Activated T-helper 9 cell treated with anti-CD3 and anti-CD28 coated beads, Interleukin-2, amount 50 U/mL, for 16 hours (primary cell): ENCODE results near the gene FEZF1.

ENCODE experiments used
- DNase-seq: peaks from one replicate; pipeline ENCODE4 v3.0.0-alpha.2; 2020; ENCODE audit warnings: low read depth

Gene FEZF1

GRCh38 chr7:122304319-122304975 lies at the start of gene FEZF1:
Gene FEZF1, minus strand, starts transcription at chr7:122304750. Its CDS starts 313 bp downstream, at chr7:122304437.
- no peak for DNase-seq

GRCh38 chr7:122352454-122352853 lies 47.9 kb upstream of the FEZF1 start:
- no peak for DNase-seq

- no peak for DNase-seq
Measured at GRCh38 chr7:122350701-122351100, 46.2 kb upstream of the FEZF1 start.

- no peak for DNase-seq
Measured at GRCh38 chr7:122344303-122344620, 39.7 kb upstream of the FEZF1 start.

GRCh38 chr7:122343601-122344302 lies 39.2 kb upstream of the FEZF1 start:
- DNase-seq = no peak

GRCh38 chr7:122340427-122340826 lies 35.9 kb upstream of the FEZF1 start:
- DNase-seq = no peak

GRCh38 chr7:122339145-122339904 lies 34.8 kb upstream of the FEZF1 start:
- no peak for DNase-seq

- no peak for DNase-seq
Measured at GRCh38 chr7:122337011-122337410, 32.5 kb upstream of the FEZF1 start.

- DNase-seq = no peak
Measured at GRCh38 chr7:122329145-122329802, 24.7 kb upstream of the FEZF1 start.

GRCh38 chr7:122327969-122328368 lies 23.4 kb upstream of the FEZF1 start:
- no peak for DNase-seq

GRCh38 chr7:122316467-122317388 lies 12.2 kb upstream of the FEZF1 start:
- no peak for DNase-seq

GRCh38 chr7:122315507-122316466 lies 11.2 kb upstream of the FEZF1 start:
- no peak for DNase-seq

GRCh38 chr7:122314284-122314683 lies 9.7 kb upstream of the FEZF1 start:
- no peak for DNase-seq

GRCh38 chr7:122312789-122313188 lies 8.2 kb upstream of the FEZF1 start:
- no peak for DNase-seq

- no peak for DNase-seq
Measured at GRCh38 chr7:122311734-122312450, 7.3 kb upstream of the FEZF1 start.

GRCh38 chr7:122311050-122311700 lies 6.6 kb upstream of the FEZF1 start:
- DNase-seq = no peak

- no peak for DNase-seq
Measured at GRCh38 chr7:122310119-122311021, 5.8 kb upstream of the FEZF1 start.

GRCh38 chr7:122309421-122309820 lies 4.9 kb upstream of the FEZF1 start:
- no peak for DNase-seq
